ENCODE measurements around the gene PRXL2A.
"Not testable (repeated sequence)": the region's sequence is repeated elsewhere in the genome, so short reads cannot be mapped to it uniquely, and the experiment has no call there.

The PRXL2A gene

DNA sequence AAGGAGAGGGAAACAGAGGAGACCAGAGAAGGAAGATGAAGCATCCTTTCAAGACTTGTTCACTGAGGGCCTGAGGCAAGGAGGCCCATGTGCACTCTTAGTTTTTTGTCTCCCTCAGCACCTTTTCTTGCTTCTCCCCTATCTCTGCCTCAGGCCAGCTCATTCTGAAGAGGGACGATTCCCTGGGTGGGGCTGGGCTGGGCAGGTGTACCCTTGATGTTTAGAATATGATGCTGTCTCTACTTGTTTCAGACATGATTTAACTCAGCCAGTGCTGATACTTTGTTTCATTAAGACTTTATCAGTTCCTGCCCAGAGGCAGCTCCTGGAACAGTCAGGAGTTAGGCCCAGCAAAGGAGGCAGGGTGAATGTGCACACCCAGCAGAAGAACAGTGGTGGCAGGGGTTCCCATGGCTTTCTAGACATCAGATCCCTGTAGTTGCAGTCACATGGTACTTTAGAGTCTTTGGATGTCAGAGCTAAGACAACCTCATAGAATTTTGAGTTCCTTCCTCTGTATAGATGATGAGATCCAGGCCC is 3.4 kb downstream of the PRXL2A start:
- no peak for DNase-seq (ENCODE audit: low spot score)

DNA sequence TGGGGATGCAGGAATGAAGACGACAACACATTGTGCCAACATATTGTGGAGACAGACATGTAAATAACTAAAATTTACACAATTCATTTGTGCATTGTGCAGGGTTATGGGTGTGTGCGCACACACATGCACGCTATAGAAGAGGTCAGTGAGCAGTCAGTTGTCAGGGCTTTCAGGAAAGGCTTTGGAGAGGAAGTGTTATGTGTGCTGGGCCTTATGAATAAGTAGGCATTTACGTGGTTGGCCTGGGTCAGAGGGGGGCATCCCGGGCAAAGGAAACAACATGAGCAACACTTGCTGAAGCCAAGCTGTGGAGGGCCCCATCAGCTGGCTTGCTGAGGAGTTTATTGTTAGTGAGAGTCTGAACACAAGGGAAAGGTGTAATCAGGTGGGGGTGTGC is 4.1 kb downstream of the PRXL2A start:
- no peak for DNase-seq (ENCODE audit: low spot score)

DNA sequence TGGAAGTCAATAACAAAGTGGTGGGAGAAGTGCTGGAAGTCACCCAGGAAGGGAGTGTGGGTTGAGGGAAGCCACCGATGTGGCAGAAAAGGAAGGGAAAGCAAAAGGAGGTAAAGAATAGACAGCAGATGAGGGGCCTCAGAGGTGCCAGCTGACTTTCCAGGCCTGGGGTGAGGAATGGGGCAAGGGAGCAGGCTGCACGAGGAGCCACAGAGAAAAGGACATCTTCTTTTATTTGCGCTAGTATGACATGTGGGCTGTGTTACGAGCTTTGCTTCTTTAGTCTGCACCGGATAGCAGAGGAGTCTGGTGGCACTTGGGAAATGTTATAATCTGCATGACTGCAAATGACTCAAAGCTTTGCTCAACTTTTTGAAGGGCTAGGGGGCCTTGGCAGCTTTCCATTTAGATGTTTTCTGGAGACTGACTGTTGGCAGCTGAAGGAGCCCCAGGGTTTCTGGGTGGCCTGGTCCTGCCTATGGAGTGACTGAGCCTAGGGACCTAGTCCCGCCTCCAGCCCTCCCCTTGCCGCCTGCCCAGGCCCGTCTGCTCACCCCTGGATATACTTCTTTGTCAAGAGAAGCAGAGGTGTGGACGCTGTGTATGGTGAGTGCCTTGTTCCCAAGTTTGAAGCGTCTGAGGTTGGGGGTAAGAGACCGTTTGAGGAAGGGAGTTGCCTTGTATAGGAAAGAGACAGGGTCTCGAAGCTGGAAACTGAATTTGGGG is 5.1 kb downstream of the PRXL2A start:
- no peak for DNase-seq (ENCODE audit: low spot score)

DNA sequence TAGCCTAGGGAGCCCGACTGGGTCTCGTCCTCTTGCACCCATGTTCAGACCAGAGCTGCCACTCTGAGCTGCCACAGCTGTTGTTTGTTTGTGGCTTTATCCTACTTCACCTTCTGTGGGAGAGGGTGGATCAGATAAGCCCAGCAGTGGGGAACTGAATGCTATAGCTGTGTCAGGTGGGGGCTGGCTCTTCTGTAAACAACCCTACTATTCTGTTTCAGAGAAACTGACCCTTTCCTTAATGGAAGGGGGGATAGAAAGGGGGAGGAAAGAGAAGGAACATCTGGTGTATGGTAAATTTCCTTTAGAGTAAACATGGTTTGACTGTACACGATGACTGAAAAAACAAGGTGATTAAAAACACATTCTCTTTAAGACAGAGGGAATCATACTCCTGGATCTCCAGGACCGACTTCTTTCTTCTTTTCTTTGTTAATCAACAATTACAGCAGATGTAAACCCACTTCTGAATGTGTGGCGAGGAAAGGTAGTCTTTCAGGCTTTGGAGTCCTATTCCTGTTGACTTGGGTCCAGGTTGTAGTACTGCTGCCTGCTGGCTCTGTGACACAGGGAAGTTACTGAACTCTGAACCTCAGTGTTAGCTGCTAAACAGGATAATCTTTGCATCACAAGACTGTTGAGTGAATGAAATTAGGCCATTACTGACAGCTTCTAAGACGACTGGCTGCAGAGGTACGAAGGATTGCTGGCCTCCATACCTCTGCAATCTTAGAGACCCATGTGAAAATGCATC is 6.0 kb downstream of the PRXL2A start:
- DNase-seq (ENCODE audit: low spot score): no peak

DNA sequence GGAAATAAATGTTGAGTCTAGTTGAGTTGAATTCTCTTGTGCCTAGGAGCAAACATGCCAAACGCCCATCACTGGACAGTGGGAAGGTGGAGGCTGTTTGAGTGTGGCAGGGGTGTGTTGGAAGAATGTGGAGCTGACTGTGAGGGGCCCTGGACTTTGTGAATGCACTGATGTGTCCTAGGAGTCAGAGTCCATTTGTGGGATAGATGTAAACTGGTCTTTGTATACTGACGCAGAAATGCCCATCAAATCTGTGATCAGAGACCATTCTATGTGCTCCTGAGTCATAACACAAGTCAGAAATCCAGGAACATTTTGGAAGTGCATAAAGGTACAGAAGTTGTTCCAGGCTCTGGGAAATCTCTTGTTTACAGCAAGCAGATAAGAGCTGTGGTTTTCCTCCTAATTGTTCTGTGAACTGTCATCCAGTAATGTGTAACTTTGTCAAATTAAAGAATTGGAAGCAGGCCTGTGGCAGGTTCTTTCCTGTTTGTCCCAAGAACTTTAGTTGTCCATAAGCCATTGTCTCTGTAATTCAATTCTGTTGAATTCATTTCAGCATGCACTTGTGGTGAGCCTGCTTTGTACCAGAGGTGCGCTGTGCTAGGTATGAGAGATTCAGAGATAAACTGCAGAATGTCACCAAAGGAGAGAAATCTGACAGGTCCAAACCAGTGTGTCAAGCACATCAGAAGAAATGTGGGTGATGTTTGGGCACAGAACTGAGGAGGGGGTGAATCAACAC is 7.6 kb downstream of the PRXL2A start:
- DNase-seq (ENCODE audit: low spot score): no peak

DNA sequence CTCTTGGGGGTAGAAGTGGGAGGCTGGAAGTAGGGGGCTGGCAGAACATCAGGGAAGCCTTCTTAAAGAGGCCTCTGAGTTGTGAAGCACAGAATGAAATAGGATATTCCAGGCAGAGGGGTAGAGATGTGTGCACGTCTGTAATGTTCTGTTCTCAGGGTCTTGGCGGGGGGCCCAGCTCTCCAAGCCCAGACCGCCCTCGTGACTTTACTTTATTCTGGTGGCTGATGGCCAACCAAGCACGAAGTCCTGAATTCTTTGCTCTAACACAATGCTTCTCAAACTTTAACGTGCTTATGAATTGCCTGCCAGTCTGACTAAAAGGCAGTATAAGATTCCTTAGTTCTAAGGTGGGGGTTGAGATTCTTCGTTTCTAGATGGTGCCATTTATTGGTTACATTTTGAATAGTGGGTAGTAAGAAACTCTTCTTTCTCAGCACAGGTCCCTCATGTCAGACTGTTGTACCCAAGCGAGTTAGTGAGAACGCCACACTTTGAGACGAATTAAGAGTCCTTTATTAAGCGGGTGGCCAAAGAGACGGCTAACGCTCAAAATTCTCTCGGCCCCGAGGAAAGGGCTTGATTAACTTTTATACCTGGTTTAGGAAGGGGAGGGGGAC is 8.2 kb downstream of the PRXL2A start:
- DNase-seq (ENCODE audit: low spot score): no peak

DNA sequence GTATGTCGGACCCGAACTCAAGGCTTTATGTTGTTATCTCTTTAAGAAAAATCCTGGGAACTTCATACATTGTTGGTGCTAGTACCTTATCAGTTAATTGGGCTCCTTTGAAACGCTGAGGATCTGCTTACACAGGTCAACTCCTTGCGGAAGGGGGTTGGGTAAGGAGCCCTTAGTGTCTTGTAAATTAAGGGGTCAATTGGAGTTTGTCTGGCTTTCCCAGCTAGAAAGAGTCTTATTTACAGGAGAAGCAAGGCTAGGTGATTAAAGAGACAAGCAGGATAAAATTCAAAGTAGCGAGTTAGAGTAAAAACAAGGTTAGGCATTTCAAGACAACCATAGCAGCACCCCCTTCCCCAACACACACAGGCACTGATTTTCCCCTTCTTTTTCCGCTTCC is 8.9 kb downstream of the PRXL2A start:
- not testable (repeated sequence) for DNase-seq (ENCODE audit: low spot score)

DNA sequence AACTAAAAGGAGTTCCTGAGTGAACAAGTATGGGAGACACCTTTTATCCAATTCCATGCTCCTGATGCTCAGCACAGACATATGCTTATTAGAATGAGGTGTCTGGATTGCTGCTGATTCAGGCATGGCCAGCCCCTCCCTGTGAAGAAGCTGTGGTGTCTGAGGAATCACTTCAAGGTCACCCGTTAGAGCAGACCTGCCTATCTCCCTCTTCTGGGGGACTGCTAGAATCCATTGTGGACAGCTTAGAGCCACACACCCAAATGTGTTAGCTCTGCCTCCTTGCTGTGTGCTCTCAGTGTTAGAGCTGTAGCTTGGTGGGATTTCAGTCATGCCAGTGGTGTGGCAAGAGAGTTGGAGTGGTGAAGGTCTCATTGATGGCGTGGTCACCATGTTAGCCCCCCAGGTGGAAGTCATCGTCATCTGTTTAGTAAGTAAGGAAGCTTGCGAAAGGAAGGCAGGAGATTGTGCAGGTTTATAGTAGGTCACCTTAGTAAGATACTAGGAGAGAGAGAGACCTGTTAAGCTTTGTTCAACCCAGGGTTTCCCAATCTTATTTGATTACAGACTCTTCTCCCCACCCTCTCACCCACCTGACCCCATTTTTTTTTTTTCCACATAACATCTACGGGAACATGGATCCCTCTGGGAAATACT is 12.8 kb downstream of the PRXL2A start:
- no peak for DNase-seq (ENCODE audit: low spot score)

DNA sequence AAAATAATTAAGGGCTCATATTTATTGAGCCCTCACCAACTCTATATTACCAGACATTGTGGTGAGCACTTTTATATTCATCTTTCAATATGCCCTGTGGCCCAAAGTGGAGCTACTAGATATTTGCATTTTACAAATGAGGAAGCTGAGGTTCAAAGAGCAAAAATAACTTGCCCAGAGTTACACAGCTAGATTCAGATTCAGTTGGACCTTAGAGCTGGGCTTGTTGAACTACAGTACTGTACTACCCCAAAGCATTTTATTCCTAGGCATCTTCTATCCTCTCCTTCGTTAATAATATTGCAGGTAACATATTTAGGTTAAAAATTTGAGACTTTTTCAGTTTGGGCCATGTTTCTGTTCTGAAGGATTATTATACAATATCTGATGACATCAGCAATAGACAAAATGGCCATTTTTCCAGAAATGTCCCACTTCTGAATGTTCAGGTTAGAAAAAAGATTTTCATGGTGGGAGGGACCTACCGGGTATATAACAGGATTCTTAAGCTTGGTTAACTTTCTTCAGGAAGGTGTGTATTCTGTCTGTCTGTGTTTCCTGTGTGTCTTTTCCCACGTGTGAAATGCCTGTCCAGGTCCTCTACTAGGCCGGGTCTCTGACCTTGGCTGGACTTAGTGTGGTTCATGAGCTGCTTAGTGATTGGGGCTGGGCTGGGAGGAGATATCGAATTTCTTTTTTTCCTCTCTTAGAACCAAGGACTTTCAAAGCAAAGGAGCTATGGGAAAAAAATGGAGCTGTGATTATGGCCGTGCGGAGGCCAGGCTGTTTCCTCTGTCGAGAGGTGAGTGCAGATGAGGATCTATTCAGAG is 13.6 kb downstream of the PRXL2A start:
- DNase-seq (ENCODE audit: low spot score): peak; percentile 65

DNA sequence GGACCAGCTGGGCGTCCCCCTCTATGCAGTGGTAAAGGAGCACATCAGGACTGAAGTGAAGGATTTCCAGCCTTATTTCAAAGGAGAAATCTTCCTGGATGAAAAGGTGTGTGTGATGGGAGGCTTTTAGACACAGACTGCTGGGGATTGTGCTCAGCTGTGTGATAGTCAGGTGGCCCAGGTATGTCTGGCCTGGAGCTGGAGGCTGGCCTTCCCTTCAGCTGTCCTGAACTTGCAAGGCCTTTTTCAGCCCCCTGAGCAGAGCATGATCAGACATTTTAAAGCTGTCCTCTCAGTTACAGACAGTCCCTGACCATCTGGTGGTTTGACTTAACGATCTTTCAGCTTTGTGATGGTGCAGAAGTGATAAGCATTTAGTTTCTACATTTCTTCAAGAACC is 17.6 kb downstream of the PRXL2A start:
- no peak for DNase-seq (ENCODE audit: low spot score)

DNA sequence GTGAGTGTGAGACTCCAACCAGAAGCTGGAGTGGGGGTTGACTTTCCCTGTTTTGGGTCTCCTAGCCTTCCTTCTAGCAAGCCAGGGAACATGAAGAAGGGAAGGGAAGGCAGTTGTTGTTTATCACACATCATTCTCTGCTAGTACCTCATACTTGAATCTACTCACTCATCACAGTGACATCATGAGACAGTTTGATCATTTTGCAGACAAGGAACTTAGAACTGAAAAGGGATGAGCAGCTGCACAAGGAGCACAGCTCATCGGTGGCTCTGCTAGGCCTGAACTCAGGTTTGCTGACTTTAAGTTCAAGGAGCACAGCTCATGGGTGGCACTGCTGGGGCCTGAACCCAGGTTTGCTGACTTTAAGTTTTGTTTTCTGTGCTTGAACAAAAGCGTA is 19.2 kb downstream of the PRXL2A start:
- no peak for DNase-seq (ENCODE audit: low spot score)

DNA sequence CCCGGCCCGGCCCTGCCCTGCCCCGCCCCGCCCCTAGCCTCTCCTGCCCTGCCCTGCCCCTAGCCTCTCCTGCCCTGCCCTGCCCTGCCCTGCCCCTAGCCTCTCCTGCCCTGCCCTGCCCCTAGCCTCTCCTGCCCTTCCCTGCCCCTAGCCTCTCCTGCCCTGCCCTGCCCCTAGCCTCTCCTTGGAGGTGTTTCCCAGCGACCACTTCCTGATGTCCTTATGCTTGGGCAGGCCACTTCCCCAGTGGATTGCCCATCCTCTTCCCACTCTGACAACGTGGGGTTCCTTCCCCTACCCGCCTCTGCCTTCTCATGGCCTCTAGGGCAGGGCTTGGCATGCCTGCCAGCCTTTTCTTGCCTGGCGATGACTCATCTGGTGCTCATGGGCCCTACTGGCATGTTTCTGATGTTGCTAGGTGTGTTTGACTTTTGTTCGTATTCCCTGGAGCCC is 21.2 kb downstream of the PRXL2A start:
- no peak for DNase-seq (ENCODE audit: low spot score)

DNA sequence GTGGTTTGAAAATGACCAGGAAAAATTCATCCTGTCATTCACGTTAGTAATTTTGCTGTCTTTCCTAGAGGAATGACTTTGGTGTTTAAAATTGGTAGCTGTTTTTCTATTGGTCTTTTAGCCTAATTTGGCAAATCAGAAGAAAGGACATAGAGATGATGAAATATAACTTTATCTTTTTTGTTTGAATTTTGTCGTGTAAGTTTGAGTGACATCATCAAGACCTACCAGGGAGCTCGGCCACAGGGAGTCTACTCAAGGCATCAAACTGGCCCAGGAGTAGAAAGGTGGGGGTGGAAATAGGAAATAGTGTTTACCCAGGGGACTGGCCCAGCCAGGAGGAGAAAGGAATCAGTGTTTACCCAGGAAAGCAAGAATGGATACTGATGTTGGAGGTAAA is 24.8 kb downstream of the PRXL2A start:
- no peak for DNase-seq (ENCODE audit: low spot score)

DNA sequence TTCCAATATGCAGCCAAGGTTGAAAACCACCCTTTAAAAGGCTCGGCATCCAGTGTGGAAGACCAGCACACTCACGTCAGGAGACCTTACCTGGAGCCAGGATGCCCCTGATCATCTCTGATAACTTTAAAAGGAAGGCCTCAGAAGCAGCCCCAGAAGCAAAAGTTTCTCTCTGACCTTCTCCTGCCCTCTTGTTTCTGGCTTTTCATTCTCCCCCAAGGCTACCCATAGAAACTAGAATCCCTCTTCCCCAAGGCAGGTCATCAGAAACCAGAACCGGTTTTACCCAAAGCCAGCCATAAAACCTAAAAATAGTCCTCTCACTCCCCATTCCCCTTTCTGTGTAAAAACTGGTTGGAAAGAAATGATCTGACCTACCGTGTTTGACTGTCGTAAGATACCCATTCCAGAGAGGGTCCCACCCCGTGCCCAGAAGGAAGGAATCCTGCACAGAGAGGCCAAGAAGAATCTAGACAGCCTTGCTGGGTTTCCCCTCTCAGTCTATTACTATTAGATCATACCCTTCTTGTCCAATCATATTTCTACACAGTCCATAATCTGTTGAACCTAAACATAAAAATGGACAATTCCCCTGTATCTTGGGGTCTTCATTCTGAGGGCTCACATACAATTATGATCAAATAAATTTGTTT is 28.2 kb downstream of the PRXL2A start:
- DNase-seq (ENCODE audit: low spot score): no peak

DNA sequence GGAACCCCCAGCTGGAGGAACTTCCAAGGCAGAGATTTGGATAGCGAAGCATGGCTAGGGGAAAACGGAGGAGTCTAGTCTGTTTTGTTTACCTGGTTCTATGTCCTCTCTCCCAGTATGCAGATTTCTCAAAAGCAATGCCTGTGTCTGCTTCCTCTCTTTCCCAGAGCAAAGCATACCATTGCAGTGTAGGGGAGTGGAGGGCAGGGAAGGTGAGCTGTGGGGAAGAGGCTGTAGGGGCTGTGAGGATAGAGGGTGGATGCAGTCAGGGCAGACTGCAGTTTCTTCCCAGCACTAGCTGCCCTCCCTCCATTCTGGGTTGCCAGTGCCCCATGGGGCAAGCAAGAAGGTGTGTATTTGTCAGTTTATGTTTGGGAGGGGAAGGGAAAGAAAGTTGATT is 28.9 kb downstream of the PRXL2A start:
- DNase-seq (ENCODE audit: low spot score): no peak

DNA sequence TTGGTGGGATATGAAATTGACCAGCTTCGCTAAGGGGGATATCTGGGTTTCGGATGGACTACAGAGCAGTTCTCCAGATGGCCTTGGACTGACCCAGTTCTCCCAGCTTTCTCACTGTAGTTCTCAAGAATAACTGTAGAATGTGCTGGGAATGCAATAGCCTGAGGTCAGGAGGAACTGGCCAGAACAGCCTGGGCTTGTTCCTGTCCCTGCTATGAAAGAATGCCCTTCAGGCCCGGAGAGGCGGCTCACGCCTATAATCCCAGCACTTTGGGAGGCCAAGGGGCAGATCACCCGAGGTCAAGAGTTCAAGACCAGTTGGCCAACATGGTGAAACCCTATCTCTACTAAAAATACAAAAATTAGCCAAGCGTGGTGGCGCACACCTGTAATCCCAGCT is 33.5 kb downstream of the PRXL2A start:
- no peak for DNase-seq (ENCODE audit: low spot score)

DNA sequence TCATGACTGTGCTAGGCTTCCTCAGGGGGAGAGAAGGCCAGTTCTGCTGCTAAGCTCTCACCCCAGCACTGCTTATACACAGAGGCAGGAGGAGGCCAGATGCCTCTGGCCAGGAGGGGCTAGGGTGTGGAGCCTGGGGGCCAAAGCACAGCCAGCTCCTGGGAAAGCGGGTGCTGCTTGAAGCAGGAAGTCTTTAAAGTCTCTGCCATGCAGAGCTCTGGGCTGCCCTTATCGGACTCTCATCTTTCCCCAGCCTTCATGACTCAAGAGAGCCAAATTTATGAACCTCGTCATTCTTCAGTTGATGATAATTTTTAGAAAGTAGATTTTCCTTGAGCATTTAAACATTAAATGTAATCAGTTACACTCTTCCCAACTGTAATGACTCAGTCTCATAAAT is 34.5 kb downstream of the PRXL2A start:
- no peak for DNase-seq (ENCODE audit: low spot score)

DNA sequence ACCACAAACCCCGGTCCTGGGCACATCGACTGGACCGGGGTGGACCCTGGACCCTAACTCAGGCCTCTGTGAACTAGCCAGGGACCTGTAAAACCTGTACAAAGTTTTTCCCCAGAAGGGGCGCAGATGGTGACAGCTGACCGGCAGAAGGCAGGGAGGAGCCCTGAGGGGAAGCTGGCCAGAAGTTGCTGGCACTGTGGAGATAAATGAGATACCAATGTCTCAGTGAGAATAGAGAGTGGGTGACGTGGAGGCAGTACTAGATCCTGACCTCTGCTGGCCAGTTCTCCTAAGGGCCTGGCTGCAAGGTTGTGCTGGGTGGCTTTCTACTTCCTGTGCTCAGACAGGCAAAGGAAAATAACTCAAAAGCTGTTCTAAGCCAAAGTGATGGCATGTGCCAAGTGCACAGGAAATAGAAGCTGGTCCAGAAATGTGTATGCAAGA is 35.2 kb downstream of the PRXL2A start:
- no peak for DNase-seq (ENCODE audit: low spot score)

DNA sequence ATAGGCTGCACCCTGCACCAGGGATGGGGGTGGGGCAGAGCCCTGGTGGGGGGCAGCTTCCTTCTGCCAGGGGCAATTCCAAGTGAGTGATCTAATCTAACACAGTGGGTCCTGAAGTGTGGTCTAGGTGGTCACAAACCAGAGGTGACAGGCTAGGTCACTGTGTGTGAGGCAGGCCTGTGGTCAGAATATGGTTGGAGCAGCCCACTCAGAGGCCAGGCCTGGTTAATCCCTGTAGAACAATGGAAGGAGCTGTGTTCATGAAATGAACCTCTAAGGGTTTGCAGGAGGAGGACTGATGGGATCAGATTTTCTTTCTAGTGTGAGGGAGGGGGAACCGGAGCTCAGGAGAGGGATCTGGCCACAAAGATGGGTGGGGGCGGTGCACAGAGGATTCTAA is 35.8 kb downstream of the PRXL2A start:
- DNase-seq (ENCODE audit: low spot score): no peak

DNA sequence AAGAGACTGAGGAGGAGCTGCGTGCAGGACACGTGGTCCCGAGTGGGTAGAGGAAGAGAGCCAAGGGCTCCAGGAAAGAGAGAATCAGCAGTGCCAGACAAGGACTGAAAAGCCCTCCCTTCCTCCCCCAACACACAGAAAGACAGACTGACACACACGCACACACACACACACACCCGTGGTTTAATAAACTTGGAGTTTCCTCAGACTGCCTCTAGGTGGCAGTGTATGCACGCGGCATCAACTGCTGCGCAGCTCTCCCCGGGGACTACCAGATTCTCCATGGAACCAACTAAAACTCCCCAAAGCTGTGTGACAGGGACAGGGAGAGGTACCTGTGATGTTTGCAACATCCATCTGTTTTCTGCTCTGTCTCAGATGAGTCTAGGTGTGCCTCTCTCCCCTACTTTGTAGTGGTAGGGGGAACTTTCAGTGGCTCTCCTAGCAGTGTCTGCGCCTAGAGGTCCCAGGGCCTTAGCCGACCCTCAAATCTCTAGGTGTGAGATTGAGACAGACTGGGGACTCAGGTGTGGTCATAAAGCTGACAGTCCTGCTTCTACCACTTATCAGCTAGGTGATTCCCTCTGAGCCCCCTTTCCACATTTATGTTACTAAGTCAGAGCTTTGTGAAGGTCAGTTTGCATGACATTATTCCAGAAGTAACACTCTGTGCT is 36.4 kb downstream of the PRXL2A start:
- peak; percentile 75 for DNase-seq (ENCODE audit: low spot score)

Data from germinal center (tissue), 1 donor.